ENCODE results near the gene PRKACB.

DNA sequence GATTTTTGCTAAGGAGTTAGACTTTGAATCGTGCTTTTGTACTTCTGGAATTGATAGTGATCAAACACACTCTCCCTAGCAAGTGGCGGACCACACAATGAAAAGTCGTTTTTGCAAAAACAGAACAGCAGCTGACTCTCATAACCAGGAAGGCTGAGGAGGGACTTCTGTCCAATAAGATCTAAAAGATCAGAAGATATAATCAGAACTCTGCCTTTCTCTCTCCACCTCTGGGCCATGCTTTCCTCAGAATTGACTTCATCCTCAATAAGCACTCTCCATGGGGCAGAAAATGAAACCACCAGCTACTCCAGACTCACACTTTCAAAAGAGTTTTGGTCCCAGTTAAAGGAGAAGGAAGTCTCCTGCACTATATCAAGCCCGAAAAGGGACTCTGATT is 102.1 kb downstream of the PRKACB start:
- TF ChIP-seq, protein P1, sequence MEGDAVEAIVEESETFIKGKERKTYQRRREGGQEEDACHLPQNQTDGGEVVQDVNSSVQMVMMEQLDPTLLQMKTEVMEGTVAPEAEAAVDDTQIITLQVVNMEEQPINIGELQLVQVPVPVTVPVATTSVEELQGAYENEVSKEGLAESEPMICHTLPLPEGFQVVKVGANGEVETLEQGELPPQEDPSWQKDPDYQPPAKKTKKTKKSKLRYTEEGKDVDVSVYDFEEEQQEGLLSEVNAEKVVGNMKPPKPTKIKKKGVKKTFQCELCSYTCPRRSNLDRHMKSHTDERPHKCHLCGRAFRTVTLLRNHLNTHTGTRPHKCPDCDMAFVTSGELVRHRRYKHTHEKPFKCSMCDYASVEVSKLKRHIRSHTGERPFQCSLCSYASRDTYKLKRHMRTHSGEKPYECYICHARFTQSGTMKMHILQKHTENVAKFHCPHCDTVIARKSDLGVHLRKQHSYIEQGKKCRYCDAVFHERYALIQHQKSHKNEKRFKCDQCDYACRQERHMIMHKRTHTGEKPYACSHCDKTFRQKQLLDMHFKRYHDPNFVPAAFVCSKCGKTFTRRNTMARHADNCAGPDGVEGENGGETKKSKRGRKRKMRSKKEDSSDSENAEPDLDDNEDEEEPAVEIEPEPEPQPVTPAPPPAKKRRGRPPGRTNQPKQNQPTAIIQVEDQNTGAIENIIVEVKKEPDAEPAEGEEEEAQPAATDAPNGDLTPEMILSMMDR (conservative IDR thresholded peaks at IDR 0.05 in 1 of 2, IDR thresholded peaks at IDR 0.05 in 1 of 2; ENCODE audit: extremely low read depth in 1 of 2, insufficient read depth in 1 of 2, low read depth in 1 of 2, low read length in 2 of 2), result no peak
- TF ChIP-seq EZH2 (IDR thresholded peaks at IDR 0.05; ENCODE audit: borderline replicate concordance, low read length), result no peak

All from mammary epithelial cell (primary cell).